Epithelial cell of proximal tubule (primary cell): ENCODE results near the gene FAM234B. TPM values are rescaled to one million over a fixed set of nuclear protein-coding genes. Genes with fewer than 3 reads are reported as not detected.

Source experiments
- DNase-seq: peaks from one replicate; pipeline ENCODE4 v3.0.0-alpha.2; 2011; ENCODE audit warnings: low read depth
- H3K4me3 ChIP-seq: 2 replicates; pipeline ENCODE4 v1.5.1; 2011; ENCODE audit warnings: low read depth, mild to moderate bottlenecking, low read length
- CTCF ChIP-seq: conservative IDR thresholded peaks from 2 replicates; pipeline ENCODE4 v1.5.1; 2012; ENCODE audit warnings: low read depth, mild to moderate bottlenecking, low read length
- total RNA-seq: library from RNA; depleted of rRNA; stranded (reverse); fragments of >200 nt; gene quantifications from 2 replicates; pipeline ENCODE4 v1.2.3, GENCODE V29; 2015

The FAM234B gene
- total RNA-seq, 1 donor from 2014 or later = 3.8 TPM

GRCh38 chr12:13066459-13066858 is 22.3 kb downstream of the FAM234B start:
- DNase-seq = no peak
- TF ChIP-seq CTCF = no peak
- H3K4me3 ChIP-seq = no peak overlapping the region

GRCh38 chr12:13067322-13067721 is 23.1 kb downstream of the FAM234B start:
- no peak for DNase-seq
- TF ChIP-seq CTCF = no peak
- H3K4me3 ChIP-seq = no peak overlapping the region

- no peak overlapping the region for H3K4me3 ChIP-seq
- TF ChIP-seq CTCF = no peak
- no peak for DNase-seq
Observed at GRCh38 chr12:13069380-13069779, 25.2 kb downstream of the FAM234B start.

- TF ChIP-seq CTCF = no peak
- H3K4me3 ChIP-seq = no peak overlapping the region
- DNase-seq = no peak
Observed at GRCh38 chr12:13071305-13072280, 27.4 kb downstream of the FAM234B start.

- no peak for DNase-seq
- no peak for TF ChIP-seq CTCF
- no peak overlapping the region for H3K4me3 ChIP-seq
Observed at GRCh38 chr12:13073173-13073572, 29.0 kb downstream of the FAM234B start.

- no peak for TF ChIP-seq CTCF
- no peak overlapping the region for H3K4me3 ChIP-seq
Observed at GRCh38 chr12:13074396-13075117, 30.4 kb downstream of the FAM234B start.

More at GRCh38 chr12:13074396-13075117, 30.4 kb downstream of the FAM234B start:
- no peak for DNase-seq
